H1 (cell line): ENCODE measurements around the gene ARAP2. TPM values are rescaled to one million over a fixed set of nuclear protein-coding genes. Genes with fewer than 3 reads are reported as not detected.

Experiments used
- CTCF ChIA-PET: fragments of 300-600 bp; sonication (Branson Sonifier 250); formaldehyde crosslinking; loops from one replicate; lab custom pipeline; 2021; ENCODE audit not compliant: partially characterized antibody; lab: Charles Lee
- POLR2A ChIA-PET: fragments of 300-600 bp; sonication (Branson Sonifier 250); formaldehyde crosslinking; loops from one replicate; lab custom pipeline; 2021; ENCODE audit warnings: inconsistent platforms; ENCODE audit not compliant: partially characterized antibody; lab: Charles Lee
- DNase-seq, 2 experiments: peaks; one replicate each; pipeline versions ENCODE4 v3.0.0 to v3.0.0-alpha.2; 2010 to 2022; ENCODE audit warnings: low spot score in 2 of 2, low read depth in 1 of 2, mixed read lengths in 1 of 2
- FAIRE-seq: peaks from 2 replicates; lab custom pipeline; 2011; peaks lifted over from hg19 to GRCh38; lab: Jason Lieb, UNC
- H2AFZ ChIP-seq: 2 replicates; pipeline ENCODE4 v1.8.1; 2012; ENCODE audit warnings: low read length, inconsistent platforms
- H2AK5ac ChIP-seq: 2 replicates; pipeline ENCODE4 v1.6.1; 2013; ENCODE audit warnings: low read depth, low read length
- H2BK120ac ChIP-seq: replicated peaks from 2 replicates; pipeline ENCODE3; 2013; ENCODE audit warnings: low read depth, low read length, inconsistent platforms
- H2BK12ac ChIP-seq: 2 replicates; pipeline ENCODE4 v1.6.1; 2013; ENCODE audit warnings: low read depth, low read length
- H2BK15ac ChIP-seq: 2 replicates; pipeline ENCODE4 v1.6.1; 2013; ENCODE audit warnings: low read length
- H2BK20ac ChIP-seq: 2 replicates; pipeline ENCODE4 v1.6.1; 2013; ENCODE audit warnings: low read length
- H2BK5ac ChIP-seq: 2 replicates; pipeline ENCODE4 v1.6.1; 2013; ENCODE audit warnings: low read depth, low read length
- H3K14ac ChIP-seq: 2 replicates; pipeline ENCODE4 v1.6.1; 2013; ENCODE audit warnings: inconsistent platforms; ENCODE audit not compliant: insufficient read length
- H3K18ac ChIP-seq: 2 replicates; pipeline ENCODE4 v1.6.1; 2013; ENCODE audit warnings: low read length; ENCODE audit errors: extremely low read depth
- H3K23ac ChIP-seq: 2 replicates; pipeline ENCODE4 v1.6.1; 2013; ENCODE audit warnings: inconsistent platforms; ENCODE audit not compliant: insufficient read length
- H3K23me2 ChIP-seq: 2 replicates; pipeline ENCODE4 v1.6.1; 2013; ENCODE audit warnings: low read depth, low read length
- H3K27ac ChIP-seq: 2 replicates; pipeline ENCODE4 v1.6.1; 2011; ENCODE audit warnings: low read depth, low read length, inconsistent platforms
- H3K27me3 ChIP-seq, 4 experiments: replicated peaks in 1 of 4; 1 replicate in 1 of 4; 2 replicates in 3 of 4; pipeline versions ENCODE4 v1.6.1 to v1.8.1; 2011 to 2013; ENCODE audit warnings: low read length in 3 of 4, mild to moderate bottlenecking in 3 of 4, inconsistent platforms in 2 of 4, mixed read lengths in 2 of 4, moderate library complexity in 1 of 4; ENCODE audit not compliant: control insufficient read depth in 3 of 4, insufficient read depth in 3 of 4; ENCODE audit errors: extremely low read depth in 1 of 4
- H3K36me3 ChIP-seq, 4 experiments: 2 replicates each; pipeline versions ENCODE4 v1.6.1 to v1.8.1; 2011 to 2013; ENCODE audit warnings: mild to moderate bottlenecking in 4 of 4, low read length in 3 of 4, moderate library complexity in 2 of 4, control low read depth in 1 of 4, inconsistent platforms in 1 of 4; ENCODE audit not compliant: insufficient read depth in 4 of 4, control insufficient read depth in 2 of 4
- H3K4ac ChIP-seq: replicated peaks from 2 replicates; pipeline ENCODE3; 2013; ENCODE audit warnings: low read length, low read depth, mixed read lengths, inconsistent platforms; ENCODE audit not compliant: insufficient read length
- H3K4me1 ChIP-seq, 4 experiments: replicated peaks in 1 of 4; 1 replicate in 1 of 4; 2 replicates in 3 of 4; pipeline versions ENCODE4 v1.6.1 to v1.8.1; 2011 to 2013; ENCODE audit warnings: low read length in 3 of 4, inconsistent platforms in 2 of 4, mixed read lengths in 1 of 4; ENCODE audit not compliant: insufficient read depth in 4 of 4, control insufficient read depth in 3 of 4
- H3K4me2 ChIP-seq, 2 experiments: 2 replicates each; pipeline versions ENCODE4 v1.6.1 to v1.8.1; 2011 to 2013; ENCODE audit warnings: low read depth in 2 of 2, low read length in 2 of 2, control low read depth in 1 of 2, inconsistent platforms in 1 of 2, mild to moderate bottlenecking in 1 of 2; ENCODE audit not compliant: insufficient read depth in 1 of 2
- H3K4me3 ChIP-seq, 4 experiments: fragments of 200-600, 300-600 bp in 1 of 4; sonication (generic), shearing (Covaris generic), sonication (Bioruptor Twin) in 1 of 4; 2 replicates each; pipeline versions ENCODE4 v1.5.1 to v1.8.1; 2011 to 2016; ENCODE audit warnings: low read length in 4 of 4, low read depth in 3 of 4, control low read depth in 2 of 4, inconsistent platforms in 2 of 4, mild to moderate bottlenecking in 2 of 4, mixed read lengths in 1 of 4, moderate library complexity in 1 of 4; ENCODE audit not compliant: insufficient read depth in 2 of 4; ENCODE audit errors: extremely low read depth in 1 of 4
- H3K56ac ChIP-seq: replicated peaks from 2 replicates; pipeline ENCODE3; 2013; ENCODE audit warnings: low read depth, mild to moderate bottlenecking, mixed read lengths, low read length, inconsistent platforms; ENCODE audit not compliant: insufficient read length
- H3K79me1 ChIP-seq: 2 replicates; pipeline ENCODE4 v1.6.1; 2013; ENCODE audit warnings: low read depth, low read length, control low read depth
- H3K79me2 ChIP-seq, 2 experiments: 2 replicates each; pipeline versions ENCODE4 v1.6.1 to v1.8.1; 2012 to 2013; ENCODE audit warnings: low read length in 2 of 2, mild to moderate bottlenecking in 2 of 2, inconsistent platforms in 1 of 2; ENCODE audit not compliant: insufficient read depth in 2 of 2, control insufficient read depth in 1 of 2
- H3K9ac ChIP-seq, 4 experiments: replicated peaks in 1 of 4; 1 replicate in 1 of 4; 2 replicates in 3 of 4; pipeline versions ENCODE4 v1.6.1 to v1.8.1; 2011 to 2013; ENCODE audit warnings: low read depth in 3 of 4, low read length in 3 of 4, control low read depth in 2 of 4, mild to moderate bottlenecking in 2 of 4, moderate library complexity in 2 of 4, inconsistent platforms in 1 of 4; ENCODE audit errors: extremely low read depth in 1 of 4
- H3K9me3 ChIP-seq, 2 experiments: 2 replicates each; pipeline versions ENCODE4 v1.6.1 to v1.8.1; 2012 to 2013; ENCODE audit warnings: mild to moderate bottlenecking in 2 of 2, moderate library complexity in 2 of 2, control low read depth in 1 of 2, inconsistent platforms in 1 of 2, low read depth in 1 of 2, low read length in 1 of 2, mixed read lengths in 1 of 2; ENCODE audit not compliant: insufficient read depth in 2 of 2
- H4K20me1 ChIP-seq, 2 experiments: replicated peaks in 1 of 2; 2 replicates each; pipeline versions ENCODE3 to v1.8.1; 2011 to 2013; ENCODE audit warnings: inconsistent platforms in 2 of 2, low read length in 2 of 2, mild to moderate bottlenecking in 1 of 2; ENCODE audit not compliant: insufficient read depth in 2 of 2, control insufficient read depth in 1 of 2
- H4K5ac ChIP-seq: 2 replicates; pipeline ENCODE4 v1.6.1; 2013; ENCODE audit warnings: low read length, low read depth, mixed read lengths, inconsistent platforms; ENCODE audit not compliant: insufficient read length
- H4K8ac ChIP-seq: 2 replicates; pipeline ENCODE4 v1.8.0; 2013; ENCODE audit warnings: mild to moderate bottlenecking, moderate library complexity, low read length, inconsistent platforms; ENCODE audit not compliant: insufficient read depth; ENCODE audit errors: extremely low read depth
- H4K91ac ChIP-seq: replicated peaks from 2 replicates; pipeline ENCODE3; 2013; ENCODE audit warnings: low read length, mixed read lengths, inconsistent platforms; ENCODE audit not compliant: insufficient read length
- HDAC6 ChIP-seq: IDR thresholded peaks from one replicate; pipeline ENCODE4 v1.7.1; 2012; ENCODE audit warnings: low read depth, mild to moderate bottlenecking, inconsistent platforms, low read length, moderate library complexity
- JUND ChIP-seq: IDR thresholded peaks from 2 replicates; pipeline ENCODE4 v1.6.1; 2011; ENCODE audit warnings: mild to moderate bottlenecking, improper control_type of control experiment, low read length
- KDM1A ChIP-seq: fragments of 200-600, 300-600 bp; sonication (generic); IDR thresholded peaks from 2 replicates; pipeline ENCODE4 v1.7.1; 2016; ENCODE audit warnings: mild to moderate bottlenecking, low read length, borderline replicate concordance
- KDM4A ChIP-seq: IDR thresholded peaks from one replicate; pipeline ENCODE4 v1.7.1; 2012; ENCODE audit warnings: low read depth, mild to moderate bottlenecking, moderate library complexity, low read length, inconsistent platforms; ENCODE audit not compliant: severe bottlenecking
- NANOG ChIP-seq: IDR thresholded peaks from 2 replicates; pipeline ENCODE4 v1.6.1; 2011; ENCODE audit warnings: low read length, low read depth, mild to moderate bottlenecking, inconsistent platforms; ENCODE audit not compliant: insufficient read depth, poor library complexity, severe bottlenecking
- TAF1 ChIP-seq: IDR thresholded peaks from 2 replicates; pipeline ENCODE4 v1.6.1; 2011; ENCODE audit warnings: mild to moderate bottlenecking, low read depth, low read length
- WGBS, 2 experiments: shearing (Covaris generic) in 1 of 2; methylation state at CpG; one replicate each; pipeline versions ENCODE4 v1.1.6 to v1.1.7; 2013 to 2015; ENCODE audit warnings: low lambda C conversion rate in 2 of 2, mixed read lengths in 2 of 2, inconsistent platforms in 1 of 2, low coverage in 1 of 2, missing lambda C conversion rate in 1 of 2; ENCODE audit not compliant: insufficient replicate concordance in 2 of 2, insufficient coverage in 1 of 2, insufficient read length in 1 of 2; ENCODE audit errors: extremely low coverage in 1 of 2, missing lambda C conversion rate in 1 of 2; 5-methylcytosine and 5-hydroxymethylcytosine counted together
- polyA plus RNA-seq, 7 experiments: library from polyadenylated mRNA; depleted of rRNA in 3 of 7; stranded (reverse) in 5 of 7; unstranded in 2 of 7; fragments of >200 nt in 5 of 7; fragments of 200-250 nt in 2 of 7; gene quantifications; 1 replicate in 5 of 7; 2 replicates in 1 of 7; 4 replicates in 1 of 7; pipeline versions ENCODE4 v1.2.1 to v1.2.3, GENCODE V29; 2011 to 2013; ENCODE audit warnings: missing spikeins in 2 of 7, mixed read lengths in 2 of 7
- total RNA-seq: library from RNA; stranded (reverse); fragmentation: NEBNext Ultra II Directional; extraction: Animal tissue kit (Norgen Biotek cat#: 25700); gene quantifications from 2 replicates; pipeline ENCODE4 v1.2.1, GENCODE V29; 2021
- TF ChIP-seq, protein P1 (sequence below): IDR thresholded peaks from 2 replicates; pipeline ENCODE4 v1.6.1; 2011; ENCODE audit warnings: low read length, improper control_type of control experiment

Gene ARAP2
- total and polyA plus RNA-seq, 2 of the 8 experiments (the other 6 are each of a cell fraction or from before 2014, with no cell fraction given): 0.15 to 2.3 TPM

DNA sequence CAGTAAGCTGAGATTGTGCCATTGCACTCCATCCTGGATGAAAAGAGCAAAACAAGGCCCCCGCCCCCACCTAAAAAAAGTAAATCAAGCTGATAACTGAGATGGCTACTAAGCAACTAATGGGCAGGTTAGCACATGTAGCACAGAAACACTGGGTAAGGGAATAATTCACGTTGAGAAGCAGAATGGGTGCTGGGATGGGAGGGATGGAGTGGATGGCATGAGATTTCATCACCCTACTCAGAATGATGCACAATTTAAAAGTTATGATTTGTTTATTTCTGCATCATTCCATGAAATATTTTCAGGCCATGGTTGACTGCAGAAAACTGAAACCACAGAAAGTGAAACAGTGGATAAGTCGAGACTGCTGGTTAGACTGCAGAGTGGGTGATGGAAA, 224.0 kb downstream of the ARAP2 start:
- Histone ChIP-seq H3K27me3 (no peaks in the 10 kb centered on the region), H3K36me3 (no peaks in the 10 kb centered on the region), H3K9ac (no peak overlapping the region), H2BK20ac (no peak overlapping the region), H2BK120ac (no peak overlapping the region), H3K4me2 (no peak overlapping the region), H3K4ac (no peak overlapping the region), H4K5ac (no peak overlapping the region), H4K20me1 (no peaks in the 10 kb centered on the region), H4K91ac (no peak overlapping the region), H3K79me2 (no peaks in the 10 kb centered on the region), H2BK15ac (no peak overlapping the region), H3K18ac (no peak overlapping the region), H3K9me3 (no peaks in the 10 kb centered on the region), H3K23ac (no peak overlapping the region), H3K79me1 (no peaks in the 10 kb centered on the region), H3K14ac (no peak overlapping the region), H2BK12ac (no peak overlapping the region), H2AFZ (no peak overlapping the region), H2BK5ac (no peak overlapping the region), H2AK5ac (no peak overlapping the region), H3K4me3 (no peak overlapping the region), H4K8ac (no peak overlapping the region), H3K4me1 (no peaks in the 10 kb centered on the region), H3K23me2 (no peaks in the 10 kb centered on the region), H3K27ac (no peak overlapping the region), H3K56ac (no peak overlapping the region)
- 85% methylated on average over 3 of the region's 3 CpGs; no CpG with 5 or more reads in 1 of the 2 experiments for WGBS, 2 experiments
- ChIA-PET POLR2A (no interaction called here), CTCF (interaction anchor here (0.6 kb wide), 1 partner anchor 1267 kb away, joined by 5 read pairs; no protein-coding TSS in a partner anchor)
- TF ChIP-seq JUND (no peak), HDAC6 (no peak), KDM1A (no peak), TAF1 (no peak), KDM4A (no peak), NANOG (no peak)
- TF ChIP-seq, protein P1, sequence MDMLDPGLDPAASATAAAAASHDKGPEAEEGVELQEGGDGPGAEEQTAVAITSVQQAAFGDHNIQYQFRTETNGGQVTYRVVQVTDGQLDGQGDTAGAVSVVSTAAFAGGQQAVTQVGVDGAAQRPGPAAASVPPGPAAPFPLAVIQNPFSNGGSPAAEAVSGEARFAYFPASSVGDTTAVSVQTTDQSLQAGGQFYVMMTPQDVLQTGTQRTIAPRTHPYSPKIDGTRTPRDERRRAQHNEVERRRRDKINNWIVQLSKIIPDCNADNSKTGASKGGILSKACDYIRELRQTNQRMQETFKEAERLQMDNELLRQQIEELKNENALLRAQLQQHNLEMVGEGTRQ: no peak
- no peak for FAIRE-seq
- DNase-seq: no peak
